Neutrophil (primary cell): ENCODE data around the gene KPNA1.
A peak's percentile ranks its signal among the peaks of the same experiment; 100 is the strongest.

Experiments used
- H3K27ac ChIP-seq: fragments of 200-600 bp; sonication (generic); 2 replicates; pipeline ENCODE4 v1.5.1; 2016; ENCODE audit warnings: mild to moderate bottlenecking, moderate library complexity
- H3K27me3 ChIP-seq: fragments of 200-600 bp; sonication (generic); 2 replicates; pipeline ENCODE4 v1.6.0; 2016; ENCODE audit warnings: mild to moderate bottlenecking
- H3K36me3 ChIP-seq: fragments of 200-600 bp; sonication (generic); 2 replicates; pipeline ENCODE4 v1.5.1; 2017
- H3K4me1 ChIP-seq, 2 experiments: fragments of 200-600 bp in 1 of 2; sonication (generic) in 1 of 2; 1 replicate in 1 of 2; 2 replicates in 1 of 2; pipeline versions ENCODE4 v1.5.1 to v1.6.1; 2013 to 2016; ENCODE audit warnings: low read depth in 1 of 2, low read length in 1 of 2, mild to moderate bottlenecking in 1 of 2, moderate library complexity in 1 of 2; ENCODE audit not compliant: control insufficient read depth in 1 of 2, insufficient read depth in 1 of 2
- H3K4me3 ChIP-seq, 2 experiments: fragments of 200-600 bp in 1 of 2; sonication (generic) in 1 of 2; 1 replicate in 1 of 2; 2 replicates in 1 of 2; pipeline ENCODE4 v1.5.1; 2013 to 2016; ENCODE audit warnings: low read depth in 1 of 2, low read length in 1 of 2, mild to moderate bottlenecking in 1 of 2, moderate library complexity in 1 of 2
- H3K9me3 ChIP-seq: fragments of 200-600 bp; sonication (generic); 2 replicates; pipeline ENCODE4 v1.5.1; 2016
- TF ChIP-seq, protein P1 (sequence below): fragments of 200-600 bp; sonication (generic); IDR thresholded peaks from 2 replicates; pipeline ENCODE4 v1.5.1; 2016; ENCODE audit warnings: antibody characterized with exemption

The KPNA1 gene

DNA sequence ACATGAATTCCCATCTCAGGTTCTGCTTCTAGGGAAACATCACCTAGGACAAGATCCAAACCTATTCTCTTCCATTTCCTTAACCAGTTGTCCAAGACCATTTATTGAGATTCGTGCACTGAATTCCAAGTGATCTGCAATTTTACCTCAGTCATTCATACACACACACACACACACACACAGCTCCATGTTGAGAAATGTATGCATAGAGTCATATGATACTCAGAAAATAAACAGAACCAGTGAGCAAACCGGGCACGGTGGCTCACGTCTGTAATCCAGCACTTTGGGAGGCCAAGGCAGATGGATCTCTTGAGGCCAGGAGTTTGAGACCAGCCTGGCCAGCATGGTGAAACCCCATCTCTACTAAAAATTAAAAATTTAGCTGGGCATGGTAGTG lies 6.1 kb upstream of the KPNA1 start:
- H3K9me3 ChIP-seq, result no peaks in the 10 kb centered on the region
- TF ChIP-seq, protein P1, sequence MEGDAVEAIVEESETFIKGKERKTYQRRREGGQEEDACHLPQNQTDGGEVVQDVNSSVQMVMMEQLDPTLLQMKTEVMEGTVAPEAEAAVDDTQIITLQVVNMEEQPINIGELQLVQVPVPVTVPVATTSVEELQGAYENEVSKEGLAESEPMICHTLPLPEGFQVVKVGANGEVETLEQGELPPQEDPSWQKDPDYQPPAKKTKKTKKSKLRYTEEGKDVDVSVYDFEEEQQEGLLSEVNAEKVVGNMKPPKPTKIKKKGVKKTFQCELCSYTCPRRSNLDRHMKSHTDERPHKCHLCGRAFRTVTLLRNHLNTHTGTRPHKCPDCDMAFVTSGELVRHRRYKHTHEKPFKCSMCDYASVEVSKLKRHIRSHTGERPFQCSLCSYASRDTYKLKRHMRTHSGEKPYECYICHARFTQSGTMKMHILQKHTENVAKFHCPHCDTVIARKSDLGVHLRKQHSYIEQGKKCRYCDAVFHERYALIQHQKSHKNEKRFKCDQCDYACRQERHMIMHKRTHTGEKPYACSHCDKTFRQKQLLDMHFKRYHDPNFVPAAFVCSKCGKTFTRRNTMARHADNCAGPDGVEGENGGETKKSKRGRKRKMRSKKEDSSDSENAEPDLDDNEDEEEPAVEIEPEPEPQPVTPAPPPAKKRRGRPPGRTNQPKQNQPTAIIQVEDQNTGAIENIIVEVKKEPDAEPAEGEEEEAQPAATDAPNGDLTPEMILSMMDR, result no peak

DNA sequence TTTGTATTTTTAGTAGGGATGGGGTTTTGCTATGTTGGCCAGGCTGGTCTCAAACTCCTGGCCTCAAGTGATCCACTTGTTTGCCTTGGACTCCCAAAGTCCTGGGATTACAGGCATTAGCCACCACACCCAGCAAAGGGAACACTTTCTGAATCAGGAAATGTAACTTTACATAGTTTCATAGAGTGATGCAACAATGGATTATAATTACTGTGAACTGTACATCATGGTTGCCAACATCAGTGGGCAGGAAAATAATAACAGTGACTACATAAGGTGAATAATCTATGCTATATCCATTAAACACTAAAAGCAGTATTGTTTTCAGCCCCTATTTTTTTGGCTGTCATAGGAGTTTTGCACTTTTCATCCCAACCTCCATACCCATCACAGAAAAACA lies 5.0 kb upstream of the KPNA1 start:
- TF ChIP-seq, protein P1, result no peak
- H3K27me3 ChIP-seq, result no peaks in the 10 kb centered on the region
- H3K4me3 ChIP-seq, result no peak overlapping the region
- H3K27ac ChIP-seq, result no peak overlapping the region
- H3K4me1 ChIP-seq, result peaks cover 5 to 6% of the 10 kb centered on the region in 2 experiments
- H3K36me3 ChIP-seq, result no peaks in the 10 kb centered on the region
- H3K9me3 ChIP-seq, result no peaks in the 10 kb centered on the region

More for the DNA sequence above, 6.1 kb upstream of the KPNA1 start:
- no peak overlapping the region for H3K27ac ChIP-seq
- no peaks in the 10 kb centered on the region for H3K4me1 ChIP-seq
- no peaks in the 10 kb centered on the region for H3K36me3 ChIP-seq
- no peaks in the 10 kb centered on the region for H3K27me3 ChIP-seq
- H3K4me3 ChIP-seq, result no peak overlapping the region

DNA sequence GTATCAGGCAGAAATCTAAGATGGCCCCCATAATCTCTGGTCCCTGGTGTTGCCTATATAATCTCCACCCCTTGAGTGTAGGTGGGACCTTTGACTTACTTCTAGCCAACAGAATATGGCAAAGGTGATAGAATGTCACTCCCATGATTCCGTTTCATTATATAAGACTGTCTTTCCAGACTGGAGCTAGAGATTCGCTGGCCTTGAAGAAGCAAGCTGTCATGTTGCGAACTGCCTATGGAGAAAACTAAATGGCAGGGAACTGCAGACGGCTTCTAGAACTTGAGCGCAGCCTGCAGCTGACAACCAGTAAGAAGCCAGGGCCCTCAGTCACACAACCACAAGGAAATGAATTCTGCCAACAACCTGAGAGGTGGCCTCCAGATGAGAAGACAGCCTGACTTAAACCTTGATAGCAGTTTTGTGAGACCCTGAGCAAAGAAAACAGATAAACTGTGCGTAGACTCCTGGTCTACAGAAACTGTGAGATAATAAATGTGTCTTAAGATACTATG lies 2.2 kb upstream of the KPNA1 start:
- H3K27ac ChIP-seq, result no peak overlapping the region
- H3K27me3 ChIP-seq, result no peaks in the 10 kb centered on the region
- H3K4me3 ChIP-seq, result no peak overlapping the region
- no peaks in the 10 kb centered on the region for H3K36me3 ChIP-seq
- TF ChIP-seq, protein P1, result no peak
- H3K4me1 ChIP-seq, result peaks cover 24 to 25% of the 10 kb centered on the region in 2 experiments
- H3K9me3 ChIP-seq, result no peaks in the 10 kb centered on the region

DNA sequence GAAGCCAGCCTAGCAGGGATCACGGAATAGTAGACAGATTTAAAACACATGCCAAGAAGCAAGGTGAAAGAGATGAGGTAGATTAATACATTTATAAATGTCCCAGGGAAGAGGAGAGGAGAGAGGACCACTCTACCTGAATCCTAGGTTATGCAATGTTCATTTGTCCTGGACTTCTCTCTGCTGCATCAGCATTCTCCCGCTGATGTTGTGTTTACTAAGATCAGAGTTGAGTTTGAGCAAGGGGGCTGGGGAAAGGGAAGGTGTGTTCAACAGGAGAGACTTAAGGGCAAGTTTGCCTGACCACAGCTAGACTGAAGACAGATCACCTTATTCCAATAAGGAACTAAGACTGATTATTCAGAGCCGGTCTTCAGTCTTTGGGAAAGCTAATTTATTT lies 1.1 kb upstream of the KPNA1 start:
- TF ChIP-seq, protein P1, result no peak
- Histone ChIP-seq H3K27me3 (no peaks in the 10 kb centered on the region), H3K4me1 (peaks cover 35 to 36% of the 10 kb centered on the region in 2 experiments), H3K4me3 (no peak overlapping the region), H3K27ac (no peak overlapping the region), H3K9me3 (no peaks in the 10 kb centered on the region), H3K36me3 (no peaks in the 10 kb centered on the region)

DNA sequence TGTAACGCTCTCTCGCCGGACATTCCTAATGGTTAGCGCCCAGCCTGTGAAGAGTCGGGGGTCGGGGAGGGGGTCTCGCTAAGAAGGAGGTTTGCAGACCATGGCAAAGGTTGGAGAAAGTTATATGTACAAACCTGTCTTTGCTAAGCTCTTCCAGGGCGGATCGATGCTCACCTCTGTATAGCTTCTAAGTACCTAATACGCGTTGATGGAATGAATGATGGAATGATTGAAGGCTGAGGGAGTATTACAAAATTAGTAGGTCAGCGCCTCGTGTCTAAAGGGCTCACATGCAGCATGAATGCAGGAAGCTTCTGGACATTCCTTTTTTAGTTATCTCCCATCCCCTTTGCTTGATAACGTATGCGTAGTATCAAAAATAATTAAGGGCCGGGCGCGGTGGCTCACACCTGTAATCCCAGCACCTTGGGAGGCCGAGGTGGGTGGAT lies 305 bp upstream of the KPNA1 start:
- Histone ChIP-seq H3K27ac (peak overlapping the region; percentile 98), H3K4me1 (peaks cover 43 to 44% of the 10 kb centered on the region in 2 experiments)
- TF ChIP-seq, protein P1, result no peak

More for the DNA sequence above, 305 bp upstream of the KPNA1 start:
- H3K27me3 ChIP-seq, result no peaks in the 10 kb centered on the region
- no peaks in the 10 kb centered on the region for H3K9me3 ChIP-seq
- H3K36me3 ChIP-seq, result no peaks in the 10 kb centered on the region
- H3K4me3 ChIP-seq, result peak overlapping the region; percentile 72 to 98
